ENCODE data around the gene ACOX3. TPM values are rescaled to one million over a fixed set of nuclear protein-coding genes. Genes with fewer than 3 reads are reported as not detected.
A peak's percentile ranks its signal among the peaks of the same experiment; 100 is the strongest.

The ACOX3 gene
- total RNA-seq, 4 donors from 2014 or later: 17.9 to 31.1 (median 22.5) TPM

DNA sequence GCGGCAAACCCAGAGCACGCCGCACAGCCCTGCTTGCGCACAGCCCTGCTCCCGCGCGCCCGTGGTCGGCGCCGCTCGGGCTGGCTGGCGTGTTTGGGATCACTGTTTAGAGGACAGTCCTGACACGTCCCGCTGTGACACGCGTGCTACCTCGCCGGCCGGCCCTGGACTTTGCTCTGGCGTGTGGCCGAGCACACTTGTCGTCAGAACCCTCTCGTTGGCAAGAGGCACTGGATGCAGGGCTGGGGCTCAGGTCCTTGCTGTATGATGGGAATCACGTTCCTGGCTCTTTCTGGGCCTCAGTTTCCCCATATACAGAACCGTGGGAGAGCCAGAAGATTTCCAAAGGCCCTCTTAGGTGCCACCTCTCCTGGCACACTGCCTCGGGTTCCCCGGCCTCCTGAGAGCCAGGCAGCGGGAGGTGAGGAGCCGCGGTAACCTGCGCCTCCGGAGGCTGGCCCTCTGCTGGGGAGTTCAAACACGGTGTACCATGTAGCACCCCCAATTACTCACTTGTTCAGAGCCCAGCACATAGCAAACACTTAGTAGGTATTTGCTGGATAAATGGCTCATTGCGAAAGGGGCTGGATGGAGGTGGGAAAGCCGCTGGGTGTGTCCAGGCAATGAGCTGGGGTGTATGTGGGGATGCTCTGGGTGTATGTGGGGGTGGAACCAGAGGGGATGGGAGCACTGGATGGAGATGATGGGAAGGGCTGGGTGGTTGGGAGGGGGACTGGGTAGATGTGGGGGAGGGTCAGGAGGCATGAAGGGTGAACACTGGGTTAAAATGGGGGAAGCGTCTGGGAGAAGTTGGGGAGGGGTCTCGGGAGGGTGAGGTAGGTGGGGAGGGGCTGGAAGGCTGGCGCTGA, 94.3 kb downstream of the ACOX3 start:
- Histone ChIP-seq H3K4me1 (peaks cover 2 to 4% of the 10 kb centered on the region in 2 donors), H3K27ac (no peak overlapping the region), H3K9me3 (no peaks in the 10 kb centered on the region), H3K4me3 (no peak overlapping the region), H3K36me3 (no peaks in the 10 kb centered on the region), H3K27me3 (no peaks in the 10 kb centered on the region)
- TF ChIP-seq, protein P1, sequence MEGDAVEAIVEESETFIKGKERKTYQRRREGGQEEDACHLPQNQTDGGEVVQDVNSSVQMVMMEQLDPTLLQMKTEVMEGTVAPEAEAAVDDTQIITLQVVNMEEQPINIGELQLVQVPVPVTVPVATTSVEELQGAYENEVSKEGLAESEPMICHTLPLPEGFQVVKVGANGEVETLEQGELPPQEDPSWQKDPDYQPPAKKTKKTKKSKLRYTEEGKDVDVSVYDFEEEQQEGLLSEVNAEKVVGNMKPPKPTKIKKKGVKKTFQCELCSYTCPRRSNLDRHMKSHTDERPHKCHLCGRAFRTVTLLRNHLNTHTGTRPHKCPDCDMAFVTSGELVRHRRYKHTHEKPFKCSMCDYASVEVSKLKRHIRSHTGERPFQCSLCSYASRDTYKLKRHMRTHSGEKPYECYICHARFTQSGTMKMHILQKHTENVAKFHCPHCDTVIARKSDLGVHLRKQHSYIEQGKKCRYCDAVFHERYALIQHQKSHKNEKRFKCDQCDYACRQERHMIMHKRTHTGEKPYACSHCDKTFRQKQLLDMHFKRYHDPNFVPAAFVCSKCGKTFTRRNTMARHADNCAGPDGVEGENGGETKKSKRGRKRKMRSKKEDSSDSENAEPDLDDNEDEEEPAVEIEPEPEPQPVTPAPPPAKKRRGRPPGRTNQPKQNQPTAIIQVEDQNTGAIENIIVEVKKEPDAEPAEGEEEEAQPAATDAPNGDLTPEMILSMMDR (IDR thresholded peaks at IDR 0.05): no peak
- no peak for TF ChIP-seq POLR2A (IDR thresholded peaks at IDR 0.05)
- intact Hi-C loops (cut with DNase I; ENCODE audit: low total_unique reads): no loop called here
- DNase-seq: no peak

DNA sequence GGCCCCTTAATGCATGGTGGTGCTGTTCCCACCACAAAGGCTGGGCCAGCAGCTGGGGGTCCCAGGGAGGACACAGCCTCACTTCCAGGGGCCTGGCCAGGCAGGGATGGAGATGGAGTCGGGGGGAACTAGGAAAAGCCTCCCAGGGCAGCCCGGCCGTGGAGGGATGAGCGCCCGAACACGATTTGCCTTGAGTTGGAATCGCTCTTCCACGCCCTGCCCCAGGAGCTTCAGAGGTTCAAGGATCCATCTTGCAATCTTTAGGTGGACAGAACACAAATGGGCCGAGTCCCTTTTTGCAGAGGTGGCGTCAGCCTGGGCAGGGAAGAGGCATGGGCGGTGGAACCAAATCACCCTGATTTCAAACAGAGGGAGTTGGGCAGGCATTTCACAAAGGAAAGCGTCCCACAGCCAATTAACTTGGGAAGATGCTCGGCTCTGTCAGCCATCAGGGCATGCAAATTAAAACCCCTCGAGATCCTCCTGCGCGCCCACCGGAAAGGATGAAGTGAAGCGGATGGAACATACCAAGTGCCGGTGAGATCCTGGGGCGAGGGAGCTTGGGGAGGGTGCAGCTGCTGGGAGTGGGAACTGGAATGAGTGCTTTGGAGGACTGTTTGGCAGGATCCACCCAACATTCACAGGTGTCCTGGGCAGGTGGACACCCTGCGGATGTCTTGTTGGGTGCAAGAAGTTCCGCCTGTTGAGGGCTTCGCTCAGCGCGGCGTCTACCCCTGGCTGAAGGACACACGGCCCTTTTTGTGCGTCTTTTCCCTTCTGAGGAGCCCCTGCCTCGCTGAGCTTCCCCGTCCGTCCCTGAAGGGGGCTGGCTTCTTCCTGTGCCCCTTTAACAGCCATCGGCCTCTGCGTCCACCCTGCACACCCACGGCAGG, 95.2 kb downstream of the ACOX3 start:
- TF ChIP-seq, protein P1 (IDR thresholded peaks at IDR 0.05): no peak
- TF ChIP-seq POLR2A (IDR thresholded peaks at IDR 0.05): no peak
- no peak for DNase-seq
- Histone ChIP-seq H3K4me1 (peaks cover 5 to 8% of the 10 kb centered on the region in 2 donors), H3K27ac (no peak overlapping the region), H3K9me3 (no peaks in the 10 kb centered on the region), H3K36me3 (no peaks in the 10 kb centered on the region), H3K27me3 (no peaks in the 10 kb centered on the region), H3K4me3 (no peak overlapping the region)
- intact Hi-C loops (cut with DNase I; ENCODE audit: low total_unique reads): no loop called here

GRCh38 chr4:8344377-8344776, 96.1 kb downstream of the ACOX3 start:
- Histone ChIP-seq H3K27ac (no peak overlapping the region), H3K4me3 (no peak overlapping the region), H3K9me3 (no peaks in the 10 kb centered on the region), H3K36me3 (no peaks in the 10 kb centered on the region), H3K4me1 (peaks cover 9 to 13% of the 10 kb centered on the region in 2 donors), H3K27me3 (no peaks in the 10 kb centered on the region)
- no peak for TF ChIP-seq POLR2A (IDR thresholded peaks at IDR 0.05)
- TF ChIP-seq, protein P1 (IDR thresholded peaks at IDR 0.05): no peak
- no peak for DNase-seq
- intact Hi-C loops (cut with DNase I; ENCODE audit: low total_unique reads): no loop called here

GRCh38 chr4:8343967-8344331, 96.6 kb downstream of the ACOX3 start:
- Histone ChIP-seq H3K9me3 (no peaks in the 10 kb centered on the region), H3K36me3 (no peaks in the 10 kb centered on the region), H3K4me1 (peaks cover 9 to 13% of the 10 kb centered on the region in 2 donors), H3K4me3 (no peak overlapping the region), H3K27me3 (no peaks in the 10 kb centered on the region), H3K27ac (peak overlapping the region in 1 of 2 donors; percentile 71)
- DNase-seq: no peak
- no peak for TF ChIP-seq POLR2A (IDR thresholded peaks at IDR 0.05)
- TF ChIP-seq, protein P1 (IDR thresholded peaks at IDR 0.05): no peak
- intact Hi-C loops (cut with DNase I; ENCODE audit: low total_unique reads): no loop called here
